Activated CD8-positive, alpha-beta memory T cell treated with anti-CD3 and anti-CD28 coated beads, Interleukin-2, amount 50 U/mL, for 24 hours (primary cell): ENCODE data around the gene PARP15.
"Not testable (repeated sequence)": the region's sequence is repeated elsewhere in the genome, so short reads cannot be mapped to it uniquely, and the experiment has no call there.

Experiments
- DNase-seq: peaks from one replicate; pipeline ENCODE4 v3.0.0-alpha.2; 2020; ENCODE audit errors: extremely low read depth

PARP15 gene

DNA sequence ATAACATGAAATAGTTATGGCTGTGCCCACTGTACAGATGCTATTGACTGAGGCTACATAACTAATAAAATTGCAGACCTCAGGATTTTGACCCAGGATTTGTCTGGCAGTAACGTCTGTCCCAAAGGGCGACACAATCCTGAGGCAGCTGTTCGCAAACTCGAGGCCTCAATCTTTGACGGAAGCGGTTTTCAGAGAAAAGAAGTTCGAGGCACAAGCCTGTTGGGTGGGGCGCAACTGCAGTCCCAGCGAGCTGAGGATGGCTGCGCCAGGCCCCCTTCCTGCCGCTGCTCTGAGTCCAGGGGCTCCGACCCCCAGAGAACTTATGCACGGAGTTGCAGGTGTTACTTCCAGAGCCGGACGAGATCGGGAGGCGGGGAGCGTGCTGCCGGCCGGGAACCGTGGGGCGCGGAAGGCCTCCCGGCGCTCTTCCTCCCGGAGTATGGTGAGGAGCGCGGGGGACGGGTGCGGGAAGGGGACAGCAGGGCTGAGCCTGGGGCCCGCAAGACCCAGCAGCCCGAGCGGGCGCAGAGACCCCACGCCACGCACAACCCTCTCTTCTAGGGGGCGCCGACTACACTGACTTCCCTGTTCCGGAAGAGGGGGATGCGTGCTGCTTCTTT, at the start of gene PARP15:
TSS of gene PARP15 (plus strand) at position 242 of the 623 bp plus-strand sequence. CDS start at position 260, 18 bp downstream.
- DNase-seq: no peak

GRCh38 chr3:122530164-122530563, 47.3 kb upstream of the PARP15 start:
- DNase-seq: no peak

- DNase-seq: no peak
Observed at GRCh38 chr3:122533480-122533879, 44.0 kb upstream of the PARP15 start.

GRCh38 chr3:122533931-122534334, 43.5 kb upstream of the PARP15 start:
- DNase-seq: no peak

DNA sequence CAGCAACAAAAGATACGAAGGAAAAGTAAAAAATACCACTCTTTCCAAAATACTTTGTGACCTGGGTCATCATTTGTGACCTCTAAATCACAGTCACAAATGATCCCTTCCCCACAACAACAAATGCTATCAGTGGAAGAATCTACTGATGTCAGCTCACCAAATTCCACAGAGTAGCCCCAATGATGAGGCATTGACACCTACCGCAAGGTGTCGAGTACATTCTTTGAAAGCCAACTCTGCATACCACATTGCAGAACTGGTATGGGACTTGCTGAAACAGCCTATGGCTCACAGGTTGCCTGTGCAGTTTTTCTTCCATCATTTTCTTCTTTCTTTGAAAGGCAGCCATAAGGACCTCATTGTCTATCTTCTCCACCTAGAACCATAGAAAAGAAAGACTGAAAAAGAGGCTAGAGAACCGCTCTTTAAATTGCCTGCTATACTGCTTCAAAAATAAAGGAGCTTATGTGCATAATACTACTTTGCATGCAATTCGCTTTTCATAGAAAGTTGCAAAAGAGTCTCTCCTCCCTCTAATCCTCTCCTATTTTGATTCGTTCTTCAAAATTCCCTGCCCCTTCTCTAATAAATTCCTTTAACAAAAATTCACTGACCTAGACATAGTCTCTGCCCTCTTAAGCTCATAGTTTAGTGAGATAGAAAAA, 41.4 kb upstream of the PARP15 start:
- DNase-seq: no peak

GRCh38 chr3:122536632-122537001, 40.8 kb upstream of the PARP15 start:
- DNase-seq: no peak

- no peak for DNase-seq
Observed at GRCh38 chr3:122538956-122539490, 38.4 kb upstream of the PARP15 start.

- DNase-seq: no peak
Observed at GRCh38 chr3:122546151-122546550, 31.3 kb upstream of the PARP15 start.

- no peak for DNase-seq
Observed at GRCh38 chr3:122548076-122548475, 29.4 kb upstream of the PARP15 start.

- no peak for DNase-seq
Observed at GRCh38 chr3:122548619-122549018, 28.8 kb upstream of the PARP15 start.

DNA sequence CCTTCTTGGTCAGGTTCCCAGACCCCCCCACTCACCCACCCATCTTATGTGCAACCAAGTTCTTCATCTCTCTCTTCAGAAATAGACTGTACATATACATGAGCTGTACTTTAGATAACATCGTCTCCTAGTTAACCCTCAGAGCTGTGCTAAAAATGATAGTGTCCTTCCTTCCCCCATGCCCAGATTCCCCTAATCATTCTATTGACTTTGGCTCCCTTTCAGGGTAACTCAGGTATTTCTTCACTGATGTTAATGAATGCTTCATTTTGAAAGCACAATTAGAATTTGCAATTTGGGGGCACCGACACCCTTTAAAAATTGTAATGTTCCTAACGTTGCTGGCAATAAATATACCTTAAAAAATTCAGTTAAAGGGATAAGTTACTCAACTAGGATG, 24.3 kb upstream of the PARP15 start:
- DNase-seq: no peak

- no peak for DNase-seq
Observed at GRCh38 chr3:122555275-122556071, 22.0 kb upstream of the PARP15 start.

DNA sequence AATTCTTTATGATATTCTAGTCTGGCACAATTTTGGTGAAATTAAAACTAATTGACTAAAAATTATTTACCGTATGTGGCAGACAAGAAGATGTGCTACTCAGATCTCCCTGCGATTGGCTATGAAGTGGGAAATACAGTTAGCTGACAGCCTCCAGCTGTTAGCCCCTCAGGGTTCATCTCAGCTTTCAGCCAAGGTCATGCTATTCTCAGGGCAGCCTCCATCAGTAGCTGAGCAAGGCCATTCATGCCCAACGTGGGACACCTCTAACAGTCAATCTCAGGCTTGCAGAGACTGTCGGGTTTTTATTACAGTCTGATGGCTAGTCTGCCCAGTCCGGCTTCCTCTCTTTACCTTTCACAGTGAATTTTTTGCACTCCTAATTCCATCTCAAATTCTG, 20.1 kb upstream of the PARP15 start:
- DNase-seq: no peak

- DNase-seq: no peak
Observed at GRCh38 chr3:122558605-122559004, 18.8 kb upstream of the PARP15 start.

GRCh38 chr3:122559906-122560305, 17.5 kb upstream of the PARP15 start:
- DNase-seq: no peak

DNA sequence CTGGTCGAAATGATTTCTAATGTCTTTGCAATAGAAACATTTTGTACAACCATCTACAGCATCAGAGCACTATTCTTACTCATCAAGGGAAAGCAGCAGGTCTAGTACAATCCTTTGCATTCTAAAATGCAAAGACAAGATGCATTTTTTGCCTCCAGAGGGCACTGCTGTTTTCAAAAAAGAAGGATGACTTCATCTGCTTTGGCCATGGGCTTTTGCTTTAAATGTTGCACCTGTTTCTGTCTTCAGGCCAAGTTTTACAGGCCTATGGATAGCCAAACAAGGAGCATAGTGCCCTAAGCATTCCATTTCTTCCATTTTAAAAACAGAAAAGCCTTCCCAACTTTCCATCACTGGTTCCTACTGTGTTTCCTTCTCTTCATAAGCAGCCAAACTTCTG, 16.8 kb upstream of the PARP15 start:
- DNase-seq: no peak

- DNase-seq: no peak
Observed at GRCh38 chr3:122562923-122563716, 14.3 kb upstream of the PARP15 start.

GRCh38 chr3:122563717-122564025, 13.8 kb upstream of the PARP15 start:
- no peak for DNase-seq

GRCh38 chr3:122564155-122564912, 13.1 kb upstream of the PARP15 start, which contains the start of the genes DTX3L and PARP9:
DTX3L (plus strand) TSS chr3:122564338; CDS start chr3:122564427, 89 bp downstream.
PARP9 (minus strand) TSS chr3:122564300; CDS start chr3:122559620, 4,680 bp downstream.
- DNase-seq: no peak

GRCh38 chr3:122568131-122568530, 9.3 kb upstream of the PARP15 start:
- DNase-seq: not testable (repeated sequence)

GRCh38 chr3:122568755-122569154, 8.7 kb upstream of the PARP15 start:
- no peak for DNase-seq
